ENCODE data around the gene MVB12A.

The MVB12A gene

GRCh38 chr19:17398902-17399527 lies 20.8 kb upstream of the MVB12A start:
- no peak overlapping the region for H3K9ac ChIP-seq
- no peak for TF ChIP-seq Cebpa-rat (IDR thresholded peaks at IDR 0.05)
- H3K27ac ChIP-seq = peak overlapping the region in 2 of 11 experiments; percentile 28 to 32; a peak in 2 of 22 replicates
- H3K27me3 ChIP-seq = no peaks in the 10 kb centered on the region
- peak overlapping the region in 7 of 11 experiments; percentile 7 to 57 (median 33); a peak in 7 of 22 replicates for H3K4me2 ChIP-seq
- peaks cover 0 to 28% (median 4%) of the 10 kb centered on the region in 11 experiments; a peak in 8 of 22 replicates for H4K20me1 ChIP-seq
- no peaks in the 10 kb centered on the region for H3K9me3 ChIP-seq (replicated peaks in 1 of 11)
- H3K4me3 ChIP-seq = no peak overlapping the region
- peaks cover 26 to 53% (median 40%) of the 10 kb centered on the region in 10 experiments for H3K4me1 ChIP-seq
- H3K36me3 ChIP-seq = peaks cover 28 to 63% (median 55%) of the 10 kb centered on the region in 11 experiments; a peak in 21 of 22 replicates

GRCh38 chr19:17401628-17402027 lies 18.2 kb upstream of the MVB12A start:
- H3K9me3 ChIP-seq (replicated peaks in 1 of 11) = no peaks in the 10 kb centered on the region
- peaks cover 28 to 61% (median 55%) of the 10 kb centered on the region in 11 experiments; a peak in 21 of 22 replicates for H3K36me3 ChIP-seq
- H4K20me1 ChIP-seq = peaks cover 0 to 32% (median 4%) of the 10 kb centered on the region in 11 experiments; a peak in 8 of 22 replicates
- peaks cover 36 to 51% (median 42%) of the 10 kb centered on the region in 10 experiments for H3K4me1 ChIP-seq
- no peaks in the 10 kb centered on the region for H3K27me3 ChIP-seq
- TF ChIP-seq Cebpa-rat (IDR thresholded peaks at IDR 0.05) = no peak
- no peak overlapping the region for H3K27ac ChIP-seq
- H3K4me3 ChIP-seq = no peak overlapping the region
- no peak overlapping the region for H3K4me2 ChIP-seq
- H3K9ac ChIP-seq = no peak overlapping the region

GRCh38 chr19:17402982-17403855 lies 16.6 kb upstream of the MVB12A start:
- Histone ChIP-seq H3K27ac (no peak overlapping the region), H3K9me3 (replicated peaks in 1 of 11) (no peaks in the 10 kb centered on the region), H3K4me1 (peaks cover 42 to 67% (median 56%) of the 10 kb centered on the region in 10 experiments), H4K20me1 (peaks cover 0 to 32% (median 4%) of the 10 kb centered on the region in 11 experiments; a peak in 8 of 22 replicates), H3K27me3 (no peaks in the 10 kb centered on the region), H3K9ac (peak overlapping the region in 1 of 11 experiments; percentile 29; a peak in 1 of 22 replicates), H3K36me3 (peaks cover 20 to 47% (median 42%) of the 10 kb centered on the region in 11 experiments; a peak in 21 of 22 replicates), H3K4me3 (peak overlapping the region in 5 of 10 experiments; percentile 75 to 90 (median 80); a peak in 8 of 20 replicates), H3K4me2 (peak overlapping the region in 9 of 11 experiments; percentile 88 to 99 (median 97); a peak in 16 of 22 replicates)
- TF ChIP-seq Cebpa-rat (IDR thresholded peaks at IDR 0.05) = no peak

DNA sequence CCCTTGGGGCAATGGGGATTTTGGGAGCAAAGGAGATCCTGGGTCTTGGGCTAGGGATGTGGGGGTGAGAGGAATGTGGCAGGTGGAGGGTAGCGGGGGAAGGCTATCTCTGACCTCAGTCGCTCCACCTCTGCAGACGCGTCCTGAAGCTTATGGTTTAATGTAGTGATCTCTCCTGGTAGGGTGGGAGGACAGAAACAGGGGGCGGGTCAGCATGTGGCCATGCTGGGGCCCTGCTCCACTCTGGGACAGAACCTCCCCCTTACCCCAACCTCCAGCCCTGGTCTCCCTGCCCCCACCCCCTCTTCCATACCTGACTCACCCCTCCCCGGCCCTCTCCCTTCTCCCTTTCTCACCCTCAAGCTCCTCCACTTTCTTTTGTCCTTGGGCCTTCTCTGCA lies 15.8 kb upstream of the MVB12A start:
- Histone ChIP-seq H3K27ac (peak overlapping the region; percentile 69 to 87 (median 83); a peak in 18 of 22 replicates), H3K4me2 (peak overlapping the region; percentile 88 to 99 (median 94)), H3K27me3 (no peaks in the 10 kb centered on the region), H4K20me1 (peaks cover 0 to 32% (median 4%) of the 10 kb centered on the region in 11 experiments; a peak in 8 of 22 replicates), H3K4me1 (peaks cover 47 to 69% (median 60%) of the 10 kb centered on the region in 10 experiments), H3K4me3 (peak overlapping the region; percentile 61 to 90 (median 76)), H3K9me3 (replicated peaks in 1 of 11) (no peaks in the 10 kb centered on the region), H3K36me3 (peaks cover 20 to 39% (median 35%) of the 10 kb centered on the region in 11 experiments; a peak in 21 of 22 replicates), H3K9ac (peak overlapping the region; percentile 65 to 87 (median 80))
- TF ChIP-seq Cebpa-rat (IDR thresholded peaks at IDR 0.05) = no peak

- Histone ChIP-seq H3K36me3 (peaks cover 19 to 36% (median 33%) of the 10 kb centered on the region in 11 experiments; a peak in 21 of 22 replicates), H3K9me3 (replicated peaks in 1 of 11) (no peaks in the 10 kb centered on the region), H4K20me1 (peaks cover 0 to 30% (median 4%) of the 10 kb centered on the region in 11 experiments; a peak in 8 of 22 replicates), H3K9ac (peak overlapping the region; percentile 65 to 87 (median 80)), H3K27me3 (no peaks in the 10 kb centered on the region), H3K4me1 (peaks cover 48 to 71% (median 59%) of the 10 kb centered on the region in 10 experiments), H3K4me3 (peak overlapping the region; percentile 61 to 90 (median 76)), H3K4me2 (peak overlapping the region; percentile 88 to 99 (median 94)), H3K27ac (peak overlapping the region; percentile 69 to 87 (median 83))
- no peak for TF ChIP-seq Cebpa-rat (IDR thresholded peaks at IDR 0.05)
Observed at GRCh38 chr19:17404621-17405249, 15.1 kb upstream of the MVB12A start.

DNA sequence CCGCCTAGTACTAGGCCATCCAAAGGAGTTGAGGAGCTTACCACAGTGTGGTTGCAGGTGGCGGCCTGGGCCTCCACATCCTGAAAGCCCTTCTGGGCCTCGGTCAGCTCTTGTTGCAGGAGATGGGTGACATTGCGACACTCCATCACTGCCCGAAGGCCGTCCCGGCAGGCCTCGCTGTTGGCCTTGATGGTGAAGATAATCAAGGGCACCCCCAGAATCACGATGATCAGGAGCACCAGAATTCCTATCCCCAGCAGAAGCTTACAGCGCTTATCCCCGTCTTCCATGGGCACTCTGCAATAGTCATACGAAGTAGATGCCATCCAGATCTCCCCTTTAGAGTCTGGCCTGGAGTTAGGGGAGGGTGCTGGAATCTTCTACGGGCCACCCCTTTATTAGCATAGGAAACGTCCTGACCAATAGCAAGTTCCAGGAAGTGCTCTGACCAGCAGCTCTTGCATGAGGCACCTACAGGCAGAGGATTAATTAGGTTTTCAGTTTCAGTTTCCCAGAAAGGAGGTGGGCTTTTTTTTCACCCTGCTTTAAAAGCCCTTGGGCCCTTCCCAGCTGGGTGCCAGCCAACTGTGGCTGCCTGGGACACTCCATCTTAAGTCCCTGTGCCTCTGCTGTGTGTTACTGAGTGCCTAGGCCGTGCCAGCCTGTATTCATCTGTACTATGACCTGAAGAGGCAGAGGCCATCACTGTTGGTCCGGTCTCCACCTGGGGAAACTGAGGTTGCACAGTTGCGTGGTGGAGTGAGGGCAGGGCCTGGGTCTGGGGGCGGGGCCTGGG lies 14.4 kb upstream of the MVB12A start, which contains the start of gene BST2:
TSS of gene BST2 (minus strand) at position 381 of the 796 bp plus-strand sequence. CDS start at position 326, 55 bp downstream.
- no peaks in the 10 kb centered on the region for H3K27me3 ChIP-seq
- peak within 1 kb of the TSS; percentile 69 to 87 (median 83) for H3K27ac ChIP-seq
- H3K4me1 ChIP-seq = peaks cover 46 to 68% (median 60%) of the 10 kb centered on the region in 10 experiments
- peak within 1 kb of the TSS; percentile 65 to 87 (median 80) for H3K9ac ChIP-seq
- peak; percentile 29 to 87 (median 80); a peak in 18 of 22 replicates for TF ChIP-seq Cebpa-rat (IDR thresholded peaks at IDR 0.05)
- H3K9me3 ChIP-seq (replicated peaks in 1 of 11) = no peaks in the 10 kb centered on the region
- H3K36me3 ChIP-seq = peaks cover 14 to 33% (median 26%) of the 10 kb centered on the region in 11 experiments; a peak in 21 of 22 replicates
- H3K4me2 ChIP-seq = peak within 1 kb of the TSS; percentile 88 to 99 (median 94)
- peak within 1 kb of the TSS; percentile 61 to 90 (median 76) for H3K4me3 ChIP-seq
- H4K20me1 ChIP-seq = peaks cover 0 to 23% (median 4%) of the 10 kb centered on the region in 11 experiments; a peak in 8 of 22 replicates

- Histone ChIP-seq H3K27me3 (no peaks in the 10 kb centered on the region), H3K9ac (peak overlapping the region; percentile 65 to 87 (median 80)), H3K4me1 (peaks cover 37 to 64% (median 59%) of the 10 kb centered on the region in 10 experiments), H4K20me1 (peaks cover 0 to 23% (median 4%) of the 10 kb centered on the region in 11 experiments; a peak in 8 of 22 replicates), H3K36me3 (peaks cover 14 to 28% (median 19%) of the 10 kb centered on the region in 11 experiments; a peak in 21 of 22 replicates), H3K4me3 (peak overlapping the region; percentile 61 to 90 (median 76)), H3K9me3 (replicated peaks in 1 of 11) (no peaks in the 10 kb centered on the region), H3K4me2 (peak overlapping the region; percentile 88 to 99 (median 94)), H3K27ac (peak overlapping the region; percentile 69 to 87 (median 83))
- TF ChIP-seq Cebpa-rat (IDR thresholded peaks at IDR 0.05) = no peak
Observed at GRCh38 chr19:17406046-17406886, 13.6 kb upstream of the MVB12A start.

All from BLaER1 treated with 17β-estradiol and CSF1 and Interleukin-3, amounts not matched to agents 10 nM and 100 nM (cell line).